GM23338 (cell line): ENCODE data around the gene CACNA1C. TPM values are rescaled to one million over a fixed set of nuclear protein-coding genes. Genes with fewer than 3 reads are reported as not detected.
A peak's percentile ranks its signal among the peaks of the same experiment; 100 is the strongest.

Experiments used
- ATAC-seq: fragments of 200-7000 bp; cut with Tn5 transposase; 3 replicates; pipeline ENCODE4 v1.9.1; 2020
- DNase-seq: peaks from one replicate; pipeline ENCODE4 v3.0.0-alpha.2; 2015; ENCODE audit warnings: low spot score
- H2AFZ ChIP-seq: fragments of 200-600 bp; sonication (generic); 2 replicates; pipeline ENCODE4 v1.8.0; 2016; ENCODE audit warnings: antibody characterized with exemption, mild to moderate bottlenecking, moderate library complexity
- H3F3A ChIP-seq: fragments of 200-600 bp; sonication (generic); replicated peaks from 2 replicates; pipeline ENCODE4 v1.8.0; 2017; ENCODE audit warnings: antibody characterized with exemption, mixed run types, low read depth
- H3K27ac ChIP-seq: fragments of 200-600 bp; sonication (generic); 2 replicates; pipeline ENCODE4 v1.6.1; 2016; ENCODE audit warnings: low read depth
- H3K27me3 ChIP-seq: fragments of 200-600 bp; sonication (generic); 2 replicates; pipeline ENCODE4 v1.8.0; 2016; ENCODE audit warnings: mild to moderate bottlenecking, mixed run types, moderate library complexity; ENCODE audit not compliant: insufficient read depth
- H3K36me3 ChIP-seq: fragments of 200-600 bp; sonication (generic); 2 replicates; pipeline ENCODE4 v1.8.0; 2016; ENCODE audit warnings: mild to moderate bottlenecking; ENCODE audit not compliant: insufficient read depth
- H3K4me1 ChIP-seq: fragments of 200-600 bp; sonication (generic); 2 replicates; pipeline ENCODE4 v1.8.0; 2016; ENCODE audit warnings: mild to moderate bottlenecking, moderate library complexity; ENCODE audit not compliant: insufficient read depth
- H3K4me2 ChIP-seq: fragments of 200-600 bp; sonication (generic); 2 replicates; pipeline ENCODE4 v1.7.1; 2017; ENCODE audit warnings: mixed run types
- H3K4me3 ChIP-seq: fragments of 200-600 bp; sonication (generic); 2 replicates; pipeline ENCODE4 v1.6.1; 2016; ENCODE audit warnings: mixed run types
- H3K79me2 ChIP-seq: fragments of 200-600 bp; sonication (generic); replicated peaks from 2 replicates; pipeline ENCODE4 v1.8.0; 2017; ENCODE audit warnings: mild to moderate bottlenecking; ENCODE audit not compliant: insufficient read depth
- H3K9me2 ChIP-seq: fragments of 200-600 bp; sonication (generic); 2 replicates; pipeline ENCODE4 v1.8.0; 2017; ENCODE audit not compliant: insufficient read depth
- H4K20me1 ChIP-seq: fragments of 200-600 bp; sonication (generic); replicated peaks from 2 replicates; pipeline ENCODE4 v1.8.0; 2017; ENCODE audit warnings: mild to moderate bottlenecking; ENCODE audit not compliant: insufficient read depth
- H3K27ac Mint-ChIP-seq: 2 replicates; pipeline ENCODE4 v1.8.0; 2020; ENCODE audit warnings: inconsistent platforms, mild to moderate bottlenecking, moderate library complexity, mixed read lengths
- H3K27me3 Mint-ChIP-seq: 3 replicates; pipeline ENCODE4 v1.8.0; 2022; ENCODE audit warnings: low read depth, mild to moderate bottlenecking, moderate library complexity, mixed read lengths, inconsistent platforms; ENCODE audit not compliant: insufficient read depth, poor library complexity
- H3K36me3 Mint-ChIP-seq: 3 replicates; pipeline ENCODE4 v1.8.0; 2021; ENCODE audit warnings: low read depth, mild to moderate bottlenecking, inconsistent platforms, moderate library complexity, mixed read lengths
- H3K4me1 Mint-ChIP-seq: 3 replicates; pipeline ENCODE4 v1.8.0; 2020; ENCODE audit warnings: mild to moderate bottlenecking, inconsistent platforms, mixed read lengths
- H3K4me3 Mint-ChIP-seq: 3 replicates; pipeline ENCODE4 v1.8.0; 2021; ENCODE audit warnings: moderate library complexity, mild to moderate bottlenecking, inconsistent platforms, mixed read lengths
- H3K9me3 Mint-ChIP-seq: 3 replicates; pipeline ENCODE4 v1.8.0; 2020; ENCODE audit warnings: moderate library complexity, mild to moderate bottlenecking, inconsistent platforms, mixed read lengths
- CTCF ChIP-seq, 2 experiments: fragments of 200-600 bp in 1 of 2; sonication (generic) in 1 of 2; conservative IDR thresholded peaks; 2 replicates each; pipeline versions ENCODE4 v1.5.1 to v1.6.1; 2016 to 2017; ENCODE audit warnings: antibody characterized with exemption in 2 of 2, low read depth in 2 of 2, mild to moderate bottlenecking in 2 of 2, moderate library complexity in 1 of 2
- EZH2phosphoT487 ChIP-seq: fragments of 200-600 bp; sonication (generic); IDR thresholded peaks from one replicate; pipeline ENCODE4 v1.8.1; 2018; ENCODE audit warnings: antibody characterized with exemption; ENCODE audit not compliant: unreplicated experiment
- NANOG ChIP-seq: IDR thresholded peaks from 2 replicates; pipeline ENCODE4 v1.6.1; 2016; ENCODE audit warnings: antibody characterized with exemption, borderline replicate concordance
- STAT1 ChIP-seq: IDR thresholded peaks from one replicate; pipeline ENCODE4 v1.6.1; 2016; ENCODE audit warnings: antibody characterized with exemption; ENCODE audit not compliant: unreplicated experiment
- ZNF114 ChIP-seq: fragments of 250-450 bp; sonication (Bioruptor Pico); IDR thresholded peaks from 2 replicates; pipeline ENCODE4 v1.5.0; 2020; ENCODE audit warnings: mild to moderate bottlenecking, moderate library complexity
- ZNF462 ChIP-seq: fragments of 250-450 bp; sonication (Bioruptor Pico); IDR thresholded peaks from 2 replicates; pipeline ENCODE4 v1.5.0; 2020; ENCODE audit warnings: mild to moderate bottlenecking, moderate library complexity
- polyA plus RNA-seq: library from polyadenylated mRNA; unstranded; fragments of >200 nt; fragmentation: Nextera tagmentation; extraction: Ambion mirVana; gene quantifications from 2 replicates; pipeline ENCODE4 v1.2.1, GENCODE V29; 2016
- total RNA-seq: library from RNA; depleted of rRNA; stranded (reverse); fragments of >200 nt; shearing (Covaris generic); gene quantifications from 2 replicates; pipeline ENCODE4 v1.2.3, GENCODE V29; 2014
- TF ChIP-seq, protein P1 (sequence below): IDR thresholded peaks from 2 replicates; pipeline ENCODE4 v1.6.1; 2016; ENCODE audit warnings: antibody characterized with exemption
- TF ChIP-seq, protein P2 (sequence below): IDR thresholded peaks from one replicate; pipeline ENCODE4 v1.6.1; 2018; ENCODE audit warnings: antibody characterized with exemption; ENCODE audit not compliant: unreplicated experiment

CACNA1C gene
- total and polyA plus RNA-seq, 2 experiments from 2014 or later, result 0.78 to 2.1 TPM

- Mint-ChIP-seq H3K27ac (no peak overlapping the region), H3K36me3 (no peaks in the 10 kb centered on the region), H3K27me3 (peaks cover 9% of the 10 kb centered on the region), H3K4me1 (peaks cover 5% of the 10 kb centered on the region; the same call in 2 of the 3 replicates), H3K9me3 (no peaks in the 10 kb centered on the region; the same call in 2 of the 3 replicates), H3K4me3 (no peak overlapping the region; the same call in 2 of the 3 replicates)
- Histone ChIP-seq H3K4me3 (no peak overlapping the region), H3K4me1 (no peaks in the 10 kb centered on the region), H3K36me3 (no peaks in the 10 kb centered on the region), H3K79me2 (no peaks in the 10 kb centered on the region), H2AFZ (no peak overlapping the region), H3F3A (no peaks in the 10 kb centered on the region), H4K20me1 (no peaks in the 10 kb centered on the region), H3K9me2 (peaks cover 3% of the 10 kb centered on the region; the same call in 1 of the 2 replicates), H3K4me2 (no peak overlapping the region), H3K27me3 (no peaks in the 10 kb centered on the region), H3K27ac (no peak overlapping the region)
- ATAC-seq, result peak; percentile 85
- peak; percentile 50 for DNase-seq
- TF ChIP-seq EZH2phosphoT487 (no peak), NANOG (no peak)
- TF ChIP-seq, protein P1, sequence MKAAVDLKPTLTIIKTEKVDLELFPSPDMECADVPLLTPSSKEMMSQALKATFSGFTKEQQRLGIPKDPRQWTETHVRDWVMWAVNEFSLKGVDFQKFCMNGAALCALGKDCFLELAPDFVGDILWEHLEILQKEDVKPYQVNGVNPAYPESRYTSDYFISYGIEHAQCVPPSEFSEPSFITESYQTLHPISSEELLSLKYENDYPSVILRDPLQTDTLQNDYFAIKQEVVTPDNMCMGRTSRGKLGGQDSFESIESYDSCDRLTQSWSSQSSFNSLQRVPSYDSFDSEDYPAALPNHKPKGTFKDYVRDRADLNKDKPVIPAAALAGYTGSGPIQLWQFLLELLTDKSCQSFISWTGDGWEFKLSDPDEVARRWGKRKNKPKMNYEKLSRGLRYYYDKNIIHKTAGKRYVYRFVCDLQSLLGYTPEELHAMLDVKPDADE, result no peak
- TF ChIP-seq, protein P2, sequence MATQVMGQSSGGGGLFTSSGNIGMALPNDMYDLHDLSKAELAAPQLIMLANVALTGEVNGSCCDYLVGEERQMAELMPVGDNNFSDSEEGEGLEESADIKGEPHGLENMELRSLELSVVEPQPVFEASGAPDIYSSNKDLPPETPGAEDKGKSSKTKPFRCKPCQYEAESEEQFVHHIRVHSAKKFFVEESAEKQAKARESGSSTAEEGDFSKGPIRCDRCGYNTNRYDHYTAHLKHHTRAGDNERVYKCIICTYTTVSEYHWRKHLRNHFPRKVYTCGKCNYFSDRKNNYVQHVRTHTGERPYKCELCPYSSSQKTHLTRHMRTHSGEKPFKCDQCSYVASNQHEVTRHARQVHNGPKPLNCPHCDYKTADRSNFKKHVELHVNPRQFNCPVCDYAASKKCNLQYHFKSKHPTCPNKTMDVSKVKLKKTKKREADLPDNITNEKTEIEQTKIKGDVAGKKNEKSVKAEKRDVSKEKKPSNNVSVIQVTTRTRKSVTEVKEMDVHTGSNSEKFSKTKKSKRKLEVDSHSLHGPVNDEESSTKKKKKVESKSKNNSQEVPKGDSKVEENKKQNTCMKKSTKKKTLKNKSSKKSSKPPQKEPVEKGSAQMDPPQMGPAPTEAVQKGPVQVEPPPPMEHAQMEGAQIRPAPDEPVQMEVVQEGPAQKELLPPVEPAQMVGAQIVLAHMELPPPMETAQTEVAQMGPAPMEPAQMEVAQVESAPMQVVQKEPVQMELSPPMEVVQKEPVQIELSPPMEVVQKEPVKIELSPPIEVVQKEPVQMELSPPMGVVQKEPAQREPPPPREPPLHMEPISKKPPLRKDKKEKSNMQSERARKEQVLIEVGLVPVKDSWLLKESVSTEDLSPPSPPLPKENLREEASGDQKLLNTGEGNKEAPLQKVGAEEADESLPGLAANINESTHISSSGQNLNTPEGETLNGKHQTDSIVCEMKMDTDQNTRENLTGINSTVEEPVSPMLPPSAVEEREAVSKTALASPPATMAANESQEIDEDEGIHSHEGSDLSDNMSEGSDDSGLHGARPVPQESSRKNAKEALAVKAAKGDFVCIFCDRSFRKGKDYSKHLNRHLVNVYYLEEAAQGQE, result no peak
Observed at GRCh38 chr12:2615665-2616402, 563.0 kb downstream of the CACNA1C start.

DNA sequence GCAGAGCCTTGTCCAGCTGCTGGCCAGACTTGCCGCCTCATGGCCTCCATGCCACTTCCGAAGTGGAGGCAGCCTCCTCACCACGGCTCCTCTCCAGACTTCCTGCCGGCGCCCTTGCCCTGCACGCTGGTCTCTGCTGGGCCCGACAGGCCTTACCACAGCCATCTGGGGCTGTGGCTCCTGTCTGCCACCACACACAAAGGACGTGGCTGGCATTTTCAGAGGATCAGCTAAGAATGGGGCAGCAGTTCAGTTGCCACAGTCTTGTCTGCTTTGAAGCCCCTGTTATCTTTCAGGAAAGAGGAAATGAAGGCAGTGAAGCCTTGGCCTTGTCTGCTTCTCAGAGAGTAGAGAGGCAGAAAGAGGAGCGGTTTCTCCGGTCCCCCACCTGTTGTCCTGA, 564.0 kb downstream of the CACNA1C start:
- H3K27me3 ChIP-seq, result no peaks in the 10 kb centered on the region
- Mint-ChIP-seq H3K4me1 (peaks cover 5% of the 10 kb centered on the region; the same call in 2 of the 3 replicates), H3K9me3 (no peaks in the 10 kb centered on the region), H3K27me3 (peaks cover 7% of the 10 kb centered on the region), H3K27ac (no peak overlapping the region), H3K4me3 (no peak overlapping the region), H3K36me3 (no peaks in the 10 kb centered on the region)
- H3K9me2 ChIP-seq, result peaks cover 3% of the 10 kb centered on the region; the same call in 1 of the 2 replicates
- no peaks in the 10 kb centered on the region for H3K36me3 ChIP-seq
- no peaks in the 10 kb centered on the region for H3K4me1 ChIP-seq
- no peak overlapping the region for H2AFZ ChIP-seq
- no peak overlapping the region for H3K4me3 ChIP-seq
- no peak for ATAC-seq
- H3K27ac ChIP-seq, result no peak overlapping the region
- no peaks in the 10 kb centered on the region for H3F3A ChIP-seq
- no peaks in the 10 kb centered on the region for H3K79me2 ChIP-seq
- no peak for DNase-seq
- H3K4me2 ChIP-seq, result no peak overlapping the region
- no peaks in the 10 kb centered on the region for H4K20me1 ChIP-seq
- TF ChIP-seq ZNF462 (CRISPR knock-in tag) (no peak), STAT1 (no peak), CTCF (conservative IDR thresholded peaks at IDR 0.05; ENCODE audit: low read depth in 2 of 2) (no peak), NANOG (no peak), ZNF114 (no peak)
